K562 (cell line): ENCODE data around the gene RNF214. TPM values are rescaled to one million over a fixed set of nuclear protein-coding genes. Genes with fewer than 3 reads are reported as not detected.

ENCODE experiments used
- EGR1 ChIP-seq: fragments of 450-650 bp; conservative IDR thresholded peaks from 2 replicates; pipeline ENCODE4 v1.6.1; 2017; ENCODE audit warnings: mild to moderate bottlenecking
- ELK1 ChIP-seq: sonication (generic); formaldehyde crosslinking; IDR thresholded peaks from 2 replicates; pipeline ENCODE4 v1.8.1; 2022; ENCODE audit warnings: missing genetic modification reagents
- ETS1 ChIP-seq: conservative IDR thresholded peaks from 2 replicates; pipeline ENCODE4 v1.6.1; 2011; ENCODE audit warnings: low read depth, mild to moderate bottlenecking, low read length; ENCODE audit not compliant: control insufficient read depth
- HES1 ChIP-seq: fragments of 450-650 bp; IDR thresholded peaks from 2 replicates; pipeline ENCODE4 v1.6.1; 2016; ENCODE audit warnings: low read depth, mild to moderate bottlenecking, moderate library complexity
- KAT2B ChIP-seq: IDR thresholded peaks from one replicate; pipeline ENCODE4 v1.6.1; 2012; ENCODE audit warnings: low read depth, mild to moderate bottlenecking, control low read depth, inconsistent platforms, low read length, moderate library complexity
- KDM1A ChIP-seq, 2 experiments: fragments of 450-650 bp; IDR thresholded peaks; 2 replicates each; pipeline ENCODE4 v1.6.1; 2016; ENCODE audit warnings: mild to moderate bottlenecking in 2 of 2
- KHSRP ChIP-seq: fragments of 450-650 bp; IDR thresholded peaks from 2 replicates; pipeline ENCODE4 v1.6.1; 2017
- MECOM ChIP-seq: fragments of 250-450 bp; sonication (Bioruptor Pico); IDR thresholded peaks from 2 replicates; pipeline ENCODE4 v1.8.0; 2022; ENCODE audit warnings: inconsistent platforms
- MITF ChIP-seq: IDR thresholded peaks from 2 replicates; pipeline ENCODE4 v1.6.1; 2014; ENCODE audit warnings: antibody characterized with exemption
- MXI1 ChIP-seq: IDR thresholded peaks from 2 replicates; pipeline ENCODE4 v1.6.1; 2011; ENCODE audit warnings: low read depth, mild to moderate bottlenecking, improper control_type of control experiment, low read length
- NFRKB ChIP-seq: fragments of 450-650 bp; IDR thresholded peaks from 2 replicates; pipeline ENCODE4 v1.6.1; 2016; ENCODE audit warnings: low read depth
- NFXL1 ChIP-seq: fragments of 450-650 bp; formaldehyde crosslinking; IDR thresholded peaks from 2 replicates; pipeline ENCODE4 v1.4.0; 2021; ENCODE audit warnings: mild to moderate bottlenecking
- PBX2 ChIP-seq, 2 experiments: IDR thresholded peaks in 1 of 2; conservative IDR thresholded peaks in 1 of 2; 2 replicates each; pipeline ENCODE4 v1.6.1; 2016; ENCODE audit warnings: low read depth in 2 of 2, mild to moderate bottlenecking in 1 of 2, missing compliant biosample characterization in 1 of 2, missing genetic modification characterization in 1 of 2, moderate library complexity in 1 of 2
- PHTF2 ChIP-seq: fragments of 250-450 bp; sonication (Bioruptor Pico); IDR thresholded peaks from 2 replicates; pipeline ENCODE4 v1.5.0; 2021; ENCODE audit warnings: mild to moderate bottlenecking
- POLR2B ChIP-seq: fragments of 450-650 bp; IDR thresholded peaks from 2 replicates; pipeline ENCODE4 v1.6.1; 2018; ENCODE audit warnings: low read depth; ENCODE audit not compliant: partially characterized antibody
- TCF7L2 ChIP-seq: fragments of 150-350 bp; IDR thresholded peaks from 2 replicates; pipeline ENCODE4 v1.6.1; 2016; ENCODE audit warnings: low read depth, mild to moderate bottlenecking, low read length, moderate library complexity
- WHSC1 ChIP-seq: IDR thresholded peaks from one replicate; pipeline ENCODE4 v1.6.1; 2012; ENCODE audit warnings: low read length, control low read depth, inconsistent platforms
- ZFPM2 ChIP-seq: fragments of 250-450 bp; sonication (Bioruptor Pico); IDR thresholded peaks from 2 replicates; pipeline ENCODE4 v1.5.1; 2022; ENCODE audit warnings: mild to moderate bottlenecking
- ZNF280A ChIP-seq: fragments of 450-650 bp; IDR thresholded peaks from 2 replicates; pipeline ENCODE4 v1.6.1; 2018; ENCODE audit warnings: mild to moderate bottlenecking, low read depth; ENCODE audit not compliant: partially characterized antibody
- ZNF785 ChIP-seq: fragments of 250-450 bp; sonication (Bioruptor Pico); IDR thresholded peaks from 2 replicates; pipeline ENCODE4 v1.4.0; 2020; ENCODE audit warnings: mild to moderate bottlenecking
- polyA plus RNA-seq, 8 experiments: library from polyadenylated mRNA; depleted of rRNA in 4 of 8; stranded (reverse) in 5 of 8; unstranded in 3 of 8; fragments of >200 nt; fragmentation: Nextera tagmentation in 2 of 8; fragmentation: Illumina TruSeq in 1 of 8; extraction: Ambion mirVana in 2 of 8; extraction: Trizol in 1 of 8; gene quantifications; 2 replicates each; pipeline versions ENCODE4 v1.2.1 to v1.2.3, GENCODE V29; 2011 to 2014; ENCODE audit warnings: inconsistent platforms in 1 of 8, missing spikeins in 1 of 8
- total RNA-seq, 7 experiments: library from RNA; depleted of rRNA in 6 of 7; stranded (reverse); fragments of >200 nt in 6 of 7; fragmentation: Illumina TruSeq in 2 of 7; extraction: Trizol in 2 of 7; gene quantifications; 2 replicates each; pipeline versions ENCODE4 v1.2.1 to v1.2.3, GENCODE V29; 2011 to 2021; ENCODE audit warnings: low replicate concordance in 1 of 7

The RNF214 gene
- total and polyA plus RNA-seq, 9 of the 15 experiments (the other 6 are each of a cell fraction or from before 2014, with no cell fraction given) = 6.6 to 24.8 (median 11.9) TPM

- TF ChIP-seq PBX2 (CRISPR knock-in tag; IDR thresholded peaks at IDR 0.05; ENCODE audit: low read depth) (no peak), PBX2 (tag; conservative IDR thresholded peaks at IDR 0.05; ENCODE audit: low read depth) (no peak), NFRKB (peak; percentile 57; the same call in 1 of the 2 replicates), KDM1A (IDR thresholded peaks at IDR 0.05) (no peak), NFXL1 (CRISPR knock-in tag) (no peak), ZNF280A (no peak), MECOM (CRISPR knock-in tag) (no peak), HES1 (no peak), KAT2B (no peak), KHSRP (no peak), MXI1 (no peak), MITF (no peak), ZNF785 (no peak), WHSC1 (no peak), EGR1 (no peak), ZFPM2 (CRISPR knock-in tag) (no peak), ETS1 (peak; percentile 80), TCF7L2 (peak; percentile 48; the same call in 1 of the 2 replicates), PHTF2 (CRISPR knock-in tag) (no peak), ELK1 (CRISPR knock-in tag) (no peak), POLR2B (no peak)
These were observed at the start of gene RNF214 (continued) for GRCh38 chr11:117232092-117232878.
